Activated CD8-positive, alpha-beta T cell treated with anti-CD3 and anti-CD28 coated beads for 36 hours (primary cell): ENCODE results near the gene GAB1. TPM values are rescaled to one million over a fixed set of nuclear protein-coding genes. Genes with fewer than 3 reads are reported as not detected.

Source experiments
- ATAC-seq: fragments of 200-7000 bp; cut with Tn5 transposase; one replicate; pipeline ENCODE4 v1.10.0; 2021; ENCODE audit warnings: mild to moderate bottlenecking, moderate library complexity
- CTCF ChIA-PET: fragments of 350-600 bp; sonication (Branson Sonifier 250); formaldehyde crosslinking; loops from one replicate; lab custom pipeline; 2021; ENCODE audit warnings: antibody characterized with exemption; lab: Charles Lee
- POLR2A ChIA-PET: fragments of 350-600 bp; sonication (Branson Sonifier 250); formaldehyde crosslinking; loops from one replicate; lab custom pipeline; 2021; ENCODE audit warnings: antibody characterized with exemption; lab: Charles Lee
- DNase-seq: peaks from one replicate; pipeline ENCODE4 v3.0.0-alpha.2; 2020
- H3K27ac Mint-ChIP-seq: one replicate; pipeline ENCODE4 v1.8.0; 2021; ENCODE audit warnings: mild to moderate bottlenecking, mixed read lengths
- H3K27me3 Mint-ChIP-seq: one replicate; pipeline ENCODE4 v1.8.0; 2021; ENCODE audit warnings: mixed read lengths
- H3K36me3 Mint-ChIP-seq: one replicate; pipeline ENCODE4 v1.8.0; 2021; ENCODE audit warnings: low read depth, mixed read lengths
- H3K4me1 Mint-ChIP-seq: one replicate; pipeline ENCODE4 v1.8.0; 2021; ENCODE audit warnings: low read depth, mixed read lengths
- H3K4me3 Mint-ChIP-seq: one replicate; pipeline ENCODE4 v1.8.0; 2021; ENCODE audit warnings: mild to moderate bottlenecking, moderate library complexity, mixed read lengths
- H3K9me3 Mint-ChIP-seq: one replicate; pipeline ENCODE4 v1.8.0; 2021; ENCODE audit warnings: mixed read lengths
- intact Hi-C: fragments of 100-400 bp; cut with micrococcal nuclease; formaldehyde crosslinking; loops from one replicate; pipeline ENCODE4 v1.10.0; 2022
- total RNA-seq, 2 experiments: library from RNA; stranded (reverse); gene quantifications; one replicate each; pipeline ENCODE4 v1.2.3, GENCODE V29; 2021
- TF ChIP-seq, protein P1 (sequence below): fragments of 200-600 bp; IDR thresholded peaks from one replicate; pipeline ENCODE4 v1.8.0; 2022; ENCODE audit warnings: antibody characterized with exemption, mild to moderate bottlenecking

GAB1 gene
- total RNA-seq, 2 experiments from 2014 or later, result 0.20 to 0.34 TPM

GRCh38 chr4:143421609-143422008, 84.9 kb downstream of the GAB1 start:
- POLR2A ChIA-PET, result no interaction called here
- Mint-ChIP-seq H3K9me3 (no peaks in the 10 kb centered on the region), H3K27me3 (peaks cover 4% of the 10 kb centered on the region), H3K27ac (no peak overlapping the region), H3K4me1 (no peaks in the 10 kb centered on the region), H3K4me3 (no peak overlapping the region), H3K36me3 (no peaks in the 10 kb centered on the region)
- ATAC-seq, result no peak
- intact Hi-C loops, result no loop called here
- CTCF ChIA-PET, result no interaction called here
- DNase-seq, result no peak
- TF ChIP-seq, protein P1, sequence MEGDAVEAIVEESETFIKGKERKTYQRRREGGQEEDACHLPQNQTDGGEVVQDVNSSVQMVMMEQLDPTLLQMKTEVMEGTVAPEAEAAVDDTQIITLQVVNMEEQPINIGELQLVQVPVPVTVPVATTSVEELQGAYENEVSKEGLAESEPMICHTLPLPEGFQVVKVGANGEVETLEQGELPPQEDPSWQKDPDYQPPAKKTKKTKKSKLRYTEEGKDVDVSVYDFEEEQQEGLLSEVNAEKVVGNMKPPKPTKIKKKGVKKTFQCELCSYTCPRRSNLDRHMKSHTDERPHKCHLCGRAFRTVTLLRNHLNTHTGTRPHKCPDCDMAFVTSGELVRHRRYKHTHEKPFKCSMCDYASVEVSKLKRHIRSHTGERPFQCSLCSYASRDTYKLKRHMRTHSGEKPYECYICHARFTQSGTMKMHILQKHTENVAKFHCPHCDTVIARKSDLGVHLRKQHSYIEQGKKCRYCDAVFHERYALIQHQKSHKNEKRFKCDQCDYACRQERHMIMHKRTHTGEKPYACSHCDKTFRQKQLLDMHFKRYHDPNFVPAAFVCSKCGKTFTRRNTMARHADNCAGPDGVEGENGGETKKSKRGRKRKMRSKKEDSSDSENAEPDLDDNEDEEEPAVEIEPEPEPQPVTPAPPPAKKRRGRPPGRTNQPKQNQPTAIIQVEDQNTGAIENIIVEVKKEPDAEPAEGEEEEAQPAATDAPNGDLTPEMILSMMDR, result no peak

DNA sequence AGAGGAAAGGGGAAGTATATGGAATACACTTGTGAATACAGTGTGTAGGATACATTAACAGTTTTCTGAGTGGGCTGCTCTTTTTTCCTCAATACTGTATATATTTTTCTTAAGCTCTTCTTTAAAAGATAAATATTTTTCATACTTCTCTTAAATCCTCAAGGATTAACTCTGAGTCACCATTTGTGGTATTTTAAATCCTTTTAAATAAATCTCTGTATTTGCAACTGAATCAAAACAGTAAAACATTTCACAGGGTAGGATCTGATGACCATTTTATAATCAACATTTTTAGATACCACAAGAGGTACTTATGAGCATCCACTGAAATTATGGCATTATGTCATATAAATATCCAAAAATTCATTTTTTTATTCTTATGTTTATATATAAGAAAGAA, 87.6 kb downstream of the GAB1 start:
- TF ChIP-seq, protein P1, result no peak
- no peaks in the 10 kb centered on the region for H3K36me3 Mint-ChIP-seq
- no peak overlapping the region for H3K4me3 Mint-ChIP-seq
- ATAC-seq, result no peak
- POLR2A ChIA-PET, result no interaction called here
- no peak for DNase-seq
- CTCF ChIA-PET, result no interaction called here
- no peaks in the 10 kb centered on the region for H3K4me1 Mint-ChIP-seq
- no peaks in the 10 kb centered on the region for H3K9me3 Mint-ChIP-seq
- H3K27me3 Mint-ChIP-seq, result peaks cover 3% of the 10 kb centered on the region
- intact Hi-C loops, result no loop called here
- no peak overlapping the region for H3K27ac Mint-ChIP-seq

DNA sequence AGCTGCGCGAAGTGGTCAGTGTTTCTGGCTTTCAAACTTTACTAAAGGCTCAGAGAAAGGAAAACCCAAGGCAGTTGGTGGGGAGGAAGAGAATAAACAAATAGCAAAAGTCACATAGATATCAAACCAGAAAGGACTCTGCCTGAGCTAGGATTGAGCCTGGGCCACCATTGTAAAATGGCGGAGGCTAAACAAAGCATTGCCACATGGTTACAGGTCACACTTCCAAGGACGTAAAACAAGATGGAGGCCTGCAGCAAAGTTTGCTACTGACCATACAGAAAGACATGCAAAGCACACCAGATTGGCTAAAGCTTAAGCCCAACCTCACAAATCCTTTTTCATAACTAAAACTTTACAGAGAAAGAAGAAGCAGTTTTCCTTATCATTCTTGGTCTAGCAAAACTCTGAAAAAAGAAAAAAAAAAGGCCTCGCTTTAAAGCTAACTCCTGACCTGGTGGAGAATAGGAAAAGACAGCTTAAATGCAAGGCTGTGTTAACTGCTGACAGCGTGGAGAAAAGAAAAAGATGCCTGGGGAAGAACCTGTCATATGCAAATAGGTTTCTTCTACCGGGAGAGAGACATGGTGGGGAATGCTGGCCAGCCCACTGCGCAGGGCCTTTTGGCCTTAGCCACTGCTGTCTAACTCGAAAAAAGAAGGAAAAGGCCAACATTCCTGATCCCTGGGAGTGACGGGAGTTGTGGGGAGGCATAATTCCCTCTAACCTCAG, 95.0 kb downstream of the GAB1 start:
- no peaks in the 10 kb centered on the region for H3K27me3 Mint-ChIP-seq
- no peak overlapping the region for H3K27ac Mint-ChIP-seq
- peaks cover 10% of the 10 kb centered on the region for H3K9me3 Mint-ChIP-seq
- H3K4me1 Mint-ChIP-seq, result no peaks in the 10 kb centered on the region
- DNase-seq, result no peak
- ChIA-PET POLR2A (no interaction called here), CTCF (no interaction called here)
- no peaks in the 10 kb centered on the region for H3K36me3 Mint-ChIP-seq
- ATAC-seq, result no peak
- TF ChIP-seq, protein P1, result no peak
- H3K4me3 Mint-ChIP-seq, result no peak overlapping the region
- intact Hi-C loops, result no loop called here

- TF ChIP-seq, protein P1, result no peak
- Mint-ChIP-seq H3K4me3 (no peak overlapping the region), H3K27me3 (no peaks in the 10 kb centered on the region), H3K9me3 (peaks cover 10% of the 10 kb centered on the region), H3K4me1 (no peaks in the 10 kb centered on the region), H3K36me3 (no peaks in the 10 kb centered on the region), H3K27ac (no peak overlapping the region)
- ChIA-PET POLR2A (no interaction called here), CTCF (interaction anchor here (1.2 kb wide), 1 partner anchor 34 kb away, joined by 4 read pairs; no protein-coding TSS in a partner anchor)
- DNase-seq, result no peak
- ATAC-seq, result no peak
- intact Hi-C loops, result no loop called here
Measured at GRCh38 chr4:143432258-143432591, 95.5 kb downstream of the GAB1 start.

- ChIA-PET CTCF (interaction anchor here (1.2 kb wide), 1 partner anchor 35 kb away, joined by 4 read pairs; no protein-coding TSS in a partner anchor), POLR2A (no interaction called here)
- no peak overlapping the region for H3K27ac Mint-ChIP-seq
- H3K27me3 Mint-ChIP-seq, result peaks cover 1% of the 10 kb centered on the region
- no peaks in the 10 kb centered on the region for H3K36me3 Mint-ChIP-seq
- TF ChIP-seq, protein P1, result no peak
- intact Hi-C loops, result no loop called here
- H3K4me1 Mint-ChIP-seq, result no peaks in the 10 kb centered on the region
- ATAC-seq (no peak), DNase-seq (no peak)
- no peak overlapping the region for H3K4me3 Mint-ChIP-seq
- peaks cover 10% of the 10 kb centered on the region for H3K9me3 Mint-ChIP-seq
Measured at GRCh38 chr4:143433231-143433630, 96.6 kb downstream of the GAB1 start.
